Measurements from ENCODE around the gene PEX19.
"Not testable (repeated sequence)": the region's sequence is repeated elsewhere in the genome, so short reads cannot be mapped to it uniquely, and the experiment has no call there.

The PEX19 gene, protein sequence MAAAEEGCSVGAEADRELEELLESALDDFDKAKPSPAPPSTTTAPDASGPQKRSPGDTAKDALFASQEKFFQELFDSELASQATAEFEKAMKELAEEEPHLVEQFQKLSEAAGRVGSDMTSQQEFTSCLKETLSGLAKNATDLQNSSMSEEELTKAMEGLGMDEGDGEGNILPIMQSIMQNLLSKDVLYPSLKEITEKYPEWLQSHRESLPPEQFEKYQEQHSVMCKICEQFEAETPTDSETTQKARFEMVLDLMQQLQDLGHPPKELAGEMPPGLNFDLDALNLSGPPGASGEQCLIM

DNA sequence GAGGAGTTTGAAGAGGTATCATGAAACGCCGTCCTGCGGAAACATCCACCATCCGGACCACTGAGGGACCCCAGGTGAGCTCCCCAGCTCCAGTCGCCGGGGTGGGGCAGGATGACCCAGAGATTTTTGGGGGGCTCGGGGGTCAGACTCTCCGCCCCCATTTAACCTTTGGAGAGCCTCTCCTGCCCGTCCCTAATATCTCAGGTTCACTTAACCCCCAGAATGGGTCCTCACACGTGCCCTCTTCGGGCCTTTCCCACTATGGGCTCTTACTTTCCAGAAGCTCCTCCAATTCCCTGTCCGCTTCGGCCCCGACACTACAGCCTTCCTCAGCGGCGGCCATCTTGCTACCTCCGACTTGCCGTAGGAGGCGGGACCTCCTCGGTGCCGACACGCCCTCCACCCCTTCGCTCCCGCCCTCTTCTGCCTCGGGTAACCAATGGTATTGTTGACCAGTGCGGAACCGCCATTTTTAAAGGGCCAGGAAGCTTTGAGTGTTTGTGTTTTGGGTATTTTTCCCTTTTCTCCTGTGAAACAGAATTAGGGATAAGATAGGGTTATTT is at the start of gene PEX19:
Gene PEX19, minus strand, starts transcription at position 352 of the 563 bp plus-strand sequence. Its CDS starts 9 bp downstream, at position 343.
- peak; percentile 96 for DNase-seq

DNA sequence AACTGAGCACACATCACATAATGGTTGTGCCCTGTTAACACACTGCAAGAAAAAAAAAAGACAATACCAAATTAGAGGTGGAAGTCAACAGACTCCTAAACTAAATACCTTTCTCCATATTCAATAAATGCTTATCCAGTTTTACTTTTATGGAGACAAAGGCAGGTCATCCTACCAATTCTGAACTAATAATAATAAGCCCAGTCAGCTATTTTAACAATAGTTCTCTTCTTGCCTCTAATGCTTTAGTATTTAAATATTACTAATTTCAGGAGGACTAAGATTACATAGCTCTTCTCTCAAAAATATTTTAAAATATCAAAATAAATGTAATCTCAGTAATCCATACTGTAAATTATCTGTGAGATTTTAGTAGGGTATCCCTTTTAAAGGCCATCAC is 47.6 kb upstream of the PEX19 start:
- no peak for DNase-seq

DNA sequence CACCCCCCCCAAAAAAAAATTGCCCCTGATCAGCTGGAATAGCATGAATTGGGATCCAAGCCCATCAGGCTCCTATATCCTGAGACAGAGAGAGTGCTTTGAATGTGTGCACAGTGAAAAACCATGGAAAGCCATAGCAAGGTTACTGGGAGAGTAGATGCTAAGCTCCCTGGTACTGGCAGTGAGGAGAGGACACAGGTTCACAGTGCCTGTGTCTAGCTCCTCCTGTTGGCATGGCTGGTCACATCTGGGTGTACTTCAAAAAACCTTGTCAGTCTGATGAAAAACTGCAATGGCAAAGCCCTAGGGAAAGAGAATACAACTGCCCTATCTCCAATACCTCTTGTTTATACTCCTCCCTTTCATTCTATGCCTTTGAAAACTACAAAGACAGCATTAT is 45.2 kb upstream of the PEX19 start:
- DNase-seq: no peak

DNA sequence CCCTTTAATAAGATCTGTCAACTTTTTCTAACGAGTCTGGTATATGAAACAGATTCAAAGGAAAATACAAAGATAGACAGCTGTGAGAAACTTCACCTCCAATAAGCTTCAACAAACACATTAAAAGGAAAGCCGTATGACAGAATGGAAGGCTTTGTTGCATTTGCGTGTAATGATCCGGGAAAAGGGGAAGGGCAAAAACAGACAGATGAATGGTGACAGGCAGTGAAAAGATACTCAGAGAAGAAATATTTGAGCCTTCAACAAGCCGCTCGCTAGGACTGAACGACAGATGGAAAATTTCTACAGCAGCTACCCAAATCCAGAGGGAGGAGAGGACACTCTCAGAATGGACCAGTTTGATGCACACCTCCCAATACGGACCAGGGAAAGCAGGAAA is 43.3 kb upstream of the PEX19 start:
- no peak for DNase-seq

DNA sequence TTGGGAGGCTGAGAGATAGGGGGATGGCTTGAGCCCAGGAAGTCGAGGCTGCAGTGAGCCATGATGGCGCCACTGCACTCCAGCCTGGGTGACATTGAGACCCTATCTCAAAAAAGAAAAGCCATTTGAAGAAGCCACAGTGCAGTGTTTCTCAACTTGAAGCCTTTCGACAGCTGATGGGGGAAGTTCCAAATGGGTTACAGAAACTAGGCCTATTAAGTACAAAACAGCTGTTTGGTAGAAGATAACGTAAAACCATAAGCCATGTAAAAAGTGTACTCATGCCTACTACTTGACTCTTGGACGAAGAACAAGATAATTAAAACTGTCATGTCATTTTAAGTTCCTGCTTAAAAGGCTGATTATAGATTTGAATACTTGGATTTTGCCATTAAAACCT is 41.5 kb upstream of the PEX19 start:
- DNase-seq: no peak

DNA sequence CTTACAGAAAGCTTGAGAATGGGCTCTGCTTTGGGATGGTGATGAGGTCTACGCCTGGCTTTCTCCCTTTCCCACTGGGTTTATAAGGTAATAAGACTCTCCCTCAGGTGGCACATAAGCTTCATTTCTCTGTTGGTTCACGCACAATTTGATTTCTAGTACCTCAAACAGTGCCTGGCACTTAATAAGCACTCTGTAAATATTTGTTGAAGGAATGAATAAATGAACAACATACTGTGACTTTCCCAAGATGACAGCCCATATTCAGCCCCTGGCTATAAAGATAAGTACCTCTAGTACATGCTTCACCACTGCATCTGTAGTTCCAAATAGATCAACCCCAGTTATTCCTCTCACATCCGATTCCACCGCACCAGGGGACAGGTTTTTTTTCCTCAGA is 40.3 kb upstream of the PEX19 start:
- DNase-seq: no peak

DNA sequence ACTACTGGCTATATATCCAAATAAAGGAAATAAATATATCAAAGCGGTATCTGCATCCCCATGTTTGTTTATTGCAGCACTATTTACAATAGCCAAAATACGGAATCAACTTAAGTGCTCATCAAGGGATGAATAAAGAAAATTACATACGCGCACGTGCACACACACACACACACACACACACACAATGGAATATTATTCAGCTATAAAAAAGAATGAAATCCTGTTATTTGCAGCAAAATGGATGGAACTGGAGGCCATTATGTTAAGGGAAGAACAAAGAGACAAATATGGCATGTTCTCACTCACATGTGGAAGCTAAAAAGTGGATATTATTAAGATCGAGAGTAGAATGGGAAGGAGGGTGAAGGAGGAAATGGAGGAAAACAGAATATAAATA is 37.9 kb upstream of the PEX19 start:
- DNase-seq: no peak

DNA sequence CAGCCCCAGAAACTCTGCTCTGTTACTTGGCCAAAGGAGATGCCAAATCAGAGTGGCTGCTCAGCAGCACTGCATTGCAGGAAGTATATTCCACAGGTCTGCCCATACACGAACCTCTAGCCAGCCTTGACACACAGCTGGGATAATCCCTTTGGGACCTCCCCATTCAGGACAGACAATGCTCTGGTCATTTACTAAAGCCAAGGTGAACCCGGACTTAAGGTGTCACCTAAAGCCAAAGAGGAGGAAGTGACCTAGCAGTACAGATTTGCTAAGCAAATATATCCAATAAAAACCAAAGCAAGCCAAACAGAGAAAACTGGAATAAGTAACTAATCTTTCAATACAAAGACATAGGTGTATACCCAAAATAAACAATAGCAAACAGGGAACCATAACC is 30.4 kb upstream of the PEX19 start:
- no peak for DNase-seq

DNA sequence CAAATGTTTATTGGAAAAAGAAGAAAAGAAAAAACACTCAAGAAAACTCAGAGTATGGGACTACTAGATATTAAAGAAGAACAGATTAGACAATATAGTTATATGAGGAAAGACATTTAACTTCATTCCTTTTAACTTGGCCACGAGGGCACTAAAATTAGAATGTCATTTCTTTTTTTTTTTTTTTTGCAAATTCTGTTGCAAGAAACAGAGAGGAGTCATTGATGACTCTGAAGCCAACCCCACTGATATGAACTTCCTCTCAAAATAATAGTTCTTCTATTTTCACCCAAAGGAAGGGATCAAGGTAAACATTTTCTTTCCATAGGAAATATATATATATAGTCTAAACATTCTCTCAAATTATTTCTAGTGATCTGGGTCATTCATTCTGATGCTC is 24.6 kb upstream of the PEX19 start:
- no peak for DNase-seq

DNA sequence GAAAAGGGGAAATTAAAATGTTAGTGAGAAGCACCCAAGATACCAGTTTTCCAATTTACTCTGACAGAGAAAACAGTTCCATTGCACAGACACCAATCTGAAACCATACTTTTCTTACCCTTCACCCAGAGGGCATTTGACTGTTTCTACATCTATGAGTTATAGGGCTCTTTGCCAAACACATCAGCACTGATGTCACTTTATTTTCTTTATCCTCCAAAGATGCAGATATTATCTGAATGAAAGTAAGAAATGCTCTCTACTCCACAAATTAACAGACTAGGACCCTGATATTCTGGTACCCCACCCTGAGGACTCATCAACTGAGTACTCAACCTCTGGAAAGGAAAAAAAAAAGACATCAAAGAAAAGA is 24.2 kb upstream of the PEX19 start:
- DNase-seq: no peak

DNA sequence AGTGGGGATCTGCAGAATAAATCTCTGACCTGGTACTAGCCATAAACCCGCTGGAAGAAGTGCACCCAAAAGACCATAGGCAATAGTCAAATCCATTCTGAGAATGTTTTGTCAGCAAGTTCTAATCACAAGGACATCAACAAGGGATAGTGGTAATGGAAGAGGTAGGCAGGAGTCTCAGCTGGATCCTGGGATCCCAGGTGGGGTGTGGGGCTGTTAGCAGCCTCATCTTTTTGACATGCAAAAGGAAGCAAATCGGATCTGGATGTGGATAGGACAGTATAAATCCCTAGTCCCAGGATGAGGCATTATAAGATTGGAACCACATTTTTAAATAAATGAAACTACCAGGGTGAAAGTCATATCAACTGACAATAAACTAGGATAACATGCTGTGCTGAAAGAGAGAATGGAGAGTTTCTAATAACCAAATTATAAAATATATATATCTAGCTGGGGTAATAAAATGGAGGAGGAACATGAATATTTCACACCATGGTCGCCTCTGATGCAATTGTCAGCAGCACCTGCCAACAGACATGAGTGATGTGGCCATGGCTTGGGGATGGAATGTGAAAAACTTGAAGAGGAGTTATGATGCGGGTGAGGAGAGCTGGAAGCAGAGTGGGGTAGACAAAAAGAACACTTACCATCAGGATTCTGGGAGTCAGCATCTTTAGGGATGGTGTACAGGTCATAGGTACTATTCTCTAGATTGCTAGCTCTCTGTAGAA is 23.7 kb upstream of the PEX19 start:
- DNase-seq: no peak

DNA sequence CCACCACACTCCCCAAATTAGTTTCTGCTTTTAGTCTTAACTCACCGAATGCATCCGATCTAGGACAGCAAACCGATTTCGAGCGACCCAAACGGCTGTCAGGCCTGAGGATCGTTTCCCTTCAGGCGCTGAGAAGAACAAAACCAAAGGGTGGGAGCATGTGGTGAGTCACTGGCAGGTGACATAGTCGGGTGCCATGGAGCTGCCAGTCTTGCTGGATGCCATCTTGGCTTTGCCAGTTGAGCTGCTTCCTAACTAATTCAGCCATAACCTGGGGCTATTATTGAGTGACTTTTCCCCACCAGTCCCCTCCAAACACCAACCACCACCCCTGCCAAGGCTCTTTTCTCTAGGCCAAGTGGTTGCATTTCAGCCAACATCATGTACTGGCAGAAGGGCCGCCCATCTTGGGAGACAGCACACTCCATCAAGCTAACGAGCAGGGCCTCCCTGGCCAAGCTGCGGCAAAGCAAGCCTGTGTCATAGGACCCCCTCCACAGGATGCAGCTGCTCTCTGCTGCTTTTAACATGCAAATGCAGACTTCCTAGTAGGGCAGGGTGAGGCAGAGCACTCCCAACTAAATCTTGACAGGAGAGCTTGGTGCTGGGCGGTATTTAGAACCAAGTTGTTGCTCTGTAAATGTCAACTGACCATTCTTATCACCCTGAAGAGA is 22.3 kb upstream of the PEX19 start:
- no peak for DNase-seq

DNA sequence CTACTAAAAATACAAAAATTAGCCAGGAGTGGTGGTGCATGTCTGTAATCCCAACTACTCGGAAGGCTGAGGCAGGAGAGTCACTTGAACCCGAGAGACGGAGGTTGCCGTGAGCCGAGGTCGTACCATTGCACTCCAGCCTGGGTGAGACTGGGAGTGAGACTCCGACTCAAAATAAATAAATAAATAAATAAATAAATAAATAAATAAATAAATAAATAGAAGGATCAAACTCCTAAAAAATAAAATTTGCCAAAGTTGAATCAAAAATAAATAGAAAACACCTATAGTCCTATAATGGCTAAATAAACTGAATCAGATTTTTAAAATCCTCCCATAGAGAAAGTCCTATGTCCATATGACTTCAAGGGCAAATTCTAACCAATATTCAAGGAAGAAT is 15.2 kb upstream of the PEX19 start:
- DNase-seq: no peak

DNA sequence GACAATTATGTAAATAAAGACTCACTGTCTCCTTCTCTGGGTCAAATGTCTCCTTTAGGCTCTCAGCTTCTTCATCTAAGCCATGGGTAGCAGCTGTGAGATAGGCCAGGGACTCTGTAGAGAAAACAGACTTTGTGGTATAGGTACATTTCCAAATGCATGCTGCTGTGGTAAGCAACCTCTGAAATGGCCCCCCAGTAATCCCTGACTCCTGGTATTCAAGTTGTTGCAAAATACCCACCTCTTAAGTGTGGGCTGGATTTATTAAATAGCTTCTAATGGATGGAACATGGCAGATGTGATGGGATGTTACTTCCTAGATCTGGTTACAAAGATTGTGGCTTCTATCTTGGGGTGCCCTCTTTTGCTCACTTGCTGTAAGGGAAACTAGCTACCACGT is 11.1 kb upstream of the PEX19 start:
- DNase-seq: no peak

DNA sequence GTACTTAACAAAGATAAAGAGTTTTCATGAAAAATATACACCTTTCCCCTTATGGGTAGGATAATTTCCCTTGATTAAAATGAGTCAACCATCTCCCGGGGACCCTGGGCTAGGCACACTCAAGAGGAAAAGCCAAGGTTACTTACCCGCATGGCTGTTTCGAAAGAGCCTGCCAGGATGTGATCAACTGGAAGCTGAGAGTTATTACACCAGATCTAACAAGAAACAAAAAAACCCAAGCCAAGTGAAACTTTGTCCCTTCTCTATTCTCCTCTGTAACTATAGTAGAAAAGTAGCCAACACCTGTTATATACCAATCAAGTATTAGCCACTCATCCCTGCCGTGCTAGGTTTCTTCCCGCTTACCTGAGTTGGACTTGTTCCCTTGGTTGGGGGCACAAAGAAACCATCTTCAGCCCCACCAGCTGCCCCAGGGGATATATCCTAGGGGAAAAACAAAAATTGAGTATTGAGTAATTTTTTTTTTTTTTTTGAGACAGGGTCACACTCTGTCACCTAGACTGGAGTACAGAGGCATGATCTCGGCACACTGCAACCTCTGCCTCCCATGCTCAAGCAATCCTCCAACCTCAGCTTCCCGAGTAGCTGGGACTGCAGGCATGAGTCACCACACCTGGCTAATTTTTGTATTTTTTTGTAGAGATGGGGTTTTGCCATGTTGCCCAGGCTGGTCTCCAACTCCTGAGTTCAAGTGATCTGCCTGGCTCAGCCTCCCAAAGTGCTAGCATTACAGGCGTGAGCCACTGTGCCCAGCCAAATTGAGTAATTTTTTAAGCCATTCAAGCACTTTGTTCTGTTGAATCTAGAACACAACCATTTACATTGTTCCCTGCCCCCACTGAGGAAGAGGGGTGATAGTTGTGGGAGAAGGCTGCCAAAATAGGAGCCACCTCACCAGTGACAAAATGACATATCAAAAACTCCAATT is 8.4 kb upstream of the PEX19 start:
- no peak for DNase-seq

DNA sequence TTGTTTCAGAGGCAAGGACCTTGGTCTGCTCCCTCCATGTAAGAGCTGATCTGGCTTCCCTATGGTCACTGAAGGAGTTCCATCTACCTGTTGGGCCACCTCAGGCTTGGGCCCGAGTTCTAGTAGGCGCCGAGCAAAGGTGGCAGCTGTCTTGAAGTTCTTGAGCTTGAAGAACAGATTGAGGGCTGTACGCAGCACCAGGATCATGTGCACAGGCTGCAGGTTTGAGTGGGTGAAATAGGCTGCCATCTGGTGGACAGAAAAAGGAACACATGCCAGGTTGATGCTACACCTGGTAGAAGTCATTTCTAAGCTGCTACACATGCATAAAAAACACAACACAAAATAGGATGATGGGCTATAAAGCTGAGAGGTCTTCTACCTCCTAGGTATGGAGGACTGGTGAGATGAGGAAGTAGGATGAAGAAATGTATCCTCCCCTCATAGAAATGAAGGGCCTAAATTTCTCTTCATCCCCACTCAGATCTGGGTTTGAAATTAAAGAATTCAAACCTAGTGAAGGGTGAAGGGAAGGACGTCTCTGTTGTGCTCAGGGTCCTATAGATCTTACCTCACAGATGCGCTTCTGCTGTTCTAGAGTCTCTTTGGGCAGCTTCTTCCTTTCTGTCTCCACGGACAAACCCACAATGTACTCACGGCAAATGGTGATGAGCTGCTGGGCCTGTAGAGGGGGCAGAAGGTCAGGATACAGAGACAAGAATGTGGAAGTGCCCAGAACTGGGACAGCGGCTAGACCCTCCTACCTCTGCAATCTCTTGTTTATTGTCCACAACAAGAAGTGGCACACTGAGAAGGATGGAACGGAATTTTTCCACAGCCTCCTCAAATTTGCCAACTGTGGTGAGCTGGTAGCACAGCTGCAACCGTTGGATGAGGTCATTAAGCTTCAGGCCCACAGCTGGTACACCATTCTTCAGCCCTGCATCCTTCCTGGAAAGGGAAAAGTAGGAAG is 6.6 kb upstream of the PEX19 start:
- peak; percentile 73 for DNase-seq

DNA sequence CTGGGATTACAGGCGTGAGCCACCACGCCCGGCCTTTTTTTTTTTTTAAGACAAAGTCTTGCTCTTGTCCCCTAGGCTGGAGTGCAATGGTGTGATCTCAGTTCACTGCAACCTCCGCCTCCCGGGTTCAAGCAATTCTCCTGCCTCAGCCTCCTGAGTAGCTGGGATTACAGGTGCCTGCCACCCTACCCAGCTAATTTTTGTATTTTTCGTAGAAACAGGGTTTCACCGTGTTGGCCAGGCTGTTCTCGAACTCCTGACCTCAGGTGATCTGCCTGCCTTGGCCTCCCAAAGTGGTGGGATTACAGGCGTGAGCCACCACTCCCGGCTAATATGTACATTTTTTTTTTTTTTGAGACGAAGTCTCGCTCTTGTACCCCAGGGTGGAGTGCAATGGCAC is 2.8 kb upstream of the PEX19 start:
- DNase-seq: not testable (repeated sequence)

DNA sequence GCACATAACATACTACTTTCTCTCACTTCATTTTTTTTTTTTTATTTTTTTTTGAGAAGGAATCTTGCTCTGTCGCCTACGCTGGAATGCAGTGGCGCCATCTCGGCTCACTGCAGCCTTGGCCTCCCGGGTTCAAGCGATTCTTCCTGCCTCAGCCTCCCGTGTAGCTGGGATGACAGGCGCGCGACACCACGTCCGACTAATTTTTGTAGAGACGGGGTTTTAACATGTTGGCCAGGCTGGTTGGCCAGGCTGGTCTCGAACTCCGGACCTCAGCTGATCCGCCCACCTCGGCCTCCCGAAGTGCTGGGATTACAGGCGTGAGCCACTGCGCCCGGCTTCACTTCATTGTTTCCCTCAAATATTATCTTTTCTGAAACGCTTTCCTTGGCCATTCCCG is 573 bp upstream of the PEX19 start:
- DNase-seq: no peak

DNA sequence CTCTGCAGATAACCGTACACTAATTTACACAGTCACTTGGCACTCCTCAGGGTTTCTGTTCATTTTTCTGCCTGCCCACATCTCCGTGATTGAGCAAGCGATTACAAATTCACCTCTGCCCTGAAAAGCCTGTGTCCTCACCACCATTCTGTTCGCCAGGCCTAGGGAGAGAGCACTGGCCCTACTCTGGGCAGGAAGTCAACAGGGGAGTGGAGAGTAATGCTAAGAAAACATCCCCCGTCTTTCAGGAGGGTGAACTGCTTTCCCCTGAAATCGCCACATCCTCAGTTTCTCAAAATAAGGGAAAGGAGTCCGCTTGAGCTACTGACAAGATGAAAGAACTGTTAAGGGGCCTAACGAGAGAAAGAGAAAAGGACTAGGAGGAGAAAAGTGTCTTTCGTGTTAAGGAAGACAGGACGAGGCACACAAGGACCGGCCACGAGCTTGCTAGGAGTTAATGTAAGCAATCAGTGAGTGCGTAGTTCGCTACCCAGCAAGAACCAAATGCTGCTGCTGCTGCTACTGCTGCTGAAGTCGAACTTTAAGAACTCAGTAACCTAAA is 632 bp downstream of the PEX19 start:
- no peak for DNase-seq

DNA sequence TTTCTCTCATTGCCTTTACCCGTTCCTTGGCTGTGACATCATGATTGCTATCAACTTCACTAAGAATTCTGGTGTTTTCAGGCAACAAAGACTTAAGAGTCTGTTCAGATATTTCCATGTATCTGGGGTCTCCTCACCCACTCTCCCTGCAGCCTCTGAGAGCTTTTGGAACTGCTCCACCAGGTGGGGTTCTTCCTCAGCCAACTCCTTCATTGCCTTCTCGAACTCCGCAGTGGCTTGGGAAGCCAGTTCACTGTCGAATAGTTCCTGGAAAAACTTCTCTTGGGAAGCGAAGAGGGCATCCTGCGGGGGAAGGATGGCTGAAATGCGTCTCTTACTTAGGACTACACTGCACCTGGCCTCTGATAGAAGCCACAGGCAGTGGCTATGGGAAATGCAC is 2.1 kb downstream of the PEX19 start:
- DNase-seq: no peak

DNA sequence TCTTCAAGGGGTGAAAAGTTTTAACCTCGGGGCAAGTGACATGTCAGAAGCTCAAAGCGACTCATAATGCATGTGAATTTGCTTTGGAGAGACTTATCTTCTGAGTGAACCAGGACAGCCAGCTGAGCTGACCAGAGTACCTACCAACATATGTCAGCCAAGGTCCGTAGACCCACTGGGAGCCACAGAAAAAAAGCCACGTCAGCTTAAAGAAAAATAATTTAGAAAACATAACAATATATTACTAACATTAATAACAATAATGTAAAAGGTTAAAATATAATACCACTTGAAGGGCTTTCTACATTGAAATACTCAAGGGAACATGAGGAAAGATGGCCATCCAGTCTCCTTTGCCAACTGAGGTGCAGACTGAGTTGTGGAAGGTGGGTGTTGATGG is 6.9 kb downstream of the PEX19 start:
- DNase-seq: no peak
